ENCODE measurements around the gene FAXDC2.

The FAXDC2 gene, protein sequence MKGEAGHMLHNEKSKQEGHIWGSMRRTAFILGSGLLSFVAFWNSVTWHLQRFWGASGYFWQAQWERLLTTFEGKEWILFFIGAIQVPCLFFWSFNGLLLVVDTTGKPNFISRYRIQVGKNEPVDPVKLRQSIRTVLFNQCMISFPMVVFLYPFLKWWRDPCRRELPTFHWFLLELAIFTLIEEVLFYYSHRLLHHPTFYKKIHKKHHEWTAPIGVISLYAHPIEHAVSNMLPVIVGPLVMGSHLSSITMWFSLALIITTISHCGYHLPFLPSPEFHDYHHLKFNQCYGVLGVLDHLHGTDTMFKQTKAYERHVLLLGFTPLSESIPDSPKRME

DNA sequence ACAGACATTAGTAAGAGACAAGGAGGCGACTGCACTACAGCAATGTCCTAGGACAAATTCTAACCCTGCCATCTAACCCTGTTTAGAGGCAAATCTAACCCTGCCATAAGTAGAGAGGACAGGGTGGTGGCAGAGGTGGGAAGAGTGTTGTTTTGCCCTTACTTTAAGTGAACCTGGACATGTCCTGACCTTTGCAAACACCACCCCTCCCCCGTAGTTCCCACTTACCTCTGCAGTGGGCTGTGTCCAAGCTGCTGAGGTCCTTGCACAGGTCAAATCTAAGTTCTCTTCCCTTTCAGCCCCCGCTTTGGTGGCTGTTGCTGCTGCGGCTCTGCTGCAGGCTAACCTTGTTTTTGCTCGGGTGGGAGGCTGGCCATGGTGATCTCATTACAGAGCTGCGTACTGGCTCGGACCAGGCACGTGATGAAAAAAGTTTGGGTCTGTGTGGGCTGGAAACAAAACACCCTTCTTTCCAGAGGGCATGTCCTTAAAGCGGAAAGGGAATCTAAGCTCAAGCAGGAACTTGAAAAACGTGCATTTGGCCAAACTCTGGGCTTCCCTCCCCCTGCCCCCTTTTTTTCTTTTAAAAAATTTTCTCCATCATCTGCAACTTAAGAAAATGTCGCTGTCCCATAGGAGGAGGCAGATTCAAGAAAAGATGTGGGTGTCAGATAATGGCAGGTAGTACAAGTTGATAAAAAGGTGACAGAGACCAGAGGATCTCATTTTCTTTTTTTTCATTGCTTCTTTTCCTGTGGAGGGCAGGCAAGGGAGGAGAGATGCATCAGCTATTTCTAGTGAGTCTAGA, at the start of gene FAXDC2:
Gene FAXDC2 (minus strand): TSS at position 349 of the 808 bp plus-strand sequence. CDS start 12,425 bp downstream, outside the sequence.
- no peak for DNase-seq

DNA sequence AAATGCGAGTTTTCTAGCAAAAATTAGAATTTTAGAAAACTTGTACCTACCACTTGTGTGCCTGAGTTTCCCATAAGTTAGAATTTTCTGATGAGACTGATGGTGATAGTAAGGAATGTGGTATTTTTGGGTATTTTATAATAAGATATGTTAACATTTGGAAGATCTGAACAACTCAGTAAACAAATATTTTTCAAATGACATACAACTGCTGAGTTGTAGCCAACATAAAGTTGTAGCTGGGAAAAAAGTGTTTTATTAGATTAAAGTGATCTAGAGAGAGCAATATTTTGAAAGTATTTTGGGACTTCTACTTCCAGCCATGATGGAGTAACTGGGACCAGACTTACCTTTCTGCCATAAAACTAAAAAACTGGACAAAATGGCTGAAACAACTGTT, 49.7 kb upstream of the FAXDC2 start:
- DNase-seq: no peak

DNA sequence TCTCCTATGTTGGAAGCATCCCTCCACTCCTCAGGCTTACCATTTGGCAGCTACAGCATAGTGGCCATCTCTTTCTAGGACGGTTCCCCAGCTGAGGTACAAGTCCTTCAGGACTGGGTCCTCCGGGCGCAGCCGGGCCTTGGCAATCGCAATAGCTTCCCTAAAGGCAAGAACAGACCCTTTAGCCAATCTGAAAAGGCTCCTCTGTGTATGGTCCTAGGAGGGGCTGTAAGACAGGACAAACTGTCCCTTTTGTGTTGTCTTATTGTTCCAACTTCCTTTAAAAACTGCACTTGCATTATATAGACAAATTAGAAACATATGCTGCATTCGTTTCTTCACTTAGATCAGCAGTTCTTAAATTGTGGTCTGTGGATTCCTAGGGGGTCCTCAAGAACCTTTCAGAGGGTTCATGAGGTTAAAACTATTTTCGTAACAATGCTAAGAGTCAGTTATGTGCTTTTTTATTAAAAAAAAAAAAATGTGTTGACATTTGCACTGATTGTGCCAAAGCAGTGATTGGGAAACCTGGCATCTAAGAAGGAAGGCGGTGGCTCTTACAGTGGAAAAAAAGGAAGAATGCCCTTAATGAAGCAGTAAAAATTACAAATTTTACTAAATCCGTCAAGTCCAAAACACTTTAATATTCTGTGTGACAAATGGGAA, 48.9 kb upstream of the FAXDC2 start:
- DNase-seq: no peak

DNA sequence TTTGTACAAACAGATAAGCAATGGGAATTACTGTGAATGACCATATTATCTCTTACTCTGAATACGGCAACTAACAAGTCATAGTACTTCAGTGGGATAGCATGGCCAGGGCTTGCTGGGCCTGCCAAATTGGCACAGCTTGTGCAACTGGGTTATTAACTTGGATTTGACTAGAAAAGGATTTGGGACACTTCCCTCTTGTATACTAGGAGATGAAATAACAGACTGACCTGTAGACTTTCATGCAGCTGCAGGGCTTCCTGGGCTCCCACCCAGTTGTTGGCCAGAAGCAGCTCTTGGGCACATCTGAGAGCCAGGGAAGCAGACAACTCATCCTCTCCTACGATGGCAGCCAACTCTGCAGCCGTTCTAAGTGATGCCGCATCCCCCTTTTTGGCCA, 47.8 kb upstream of the FAXDC2 start:
- DNase-seq: no peak

DNA sequence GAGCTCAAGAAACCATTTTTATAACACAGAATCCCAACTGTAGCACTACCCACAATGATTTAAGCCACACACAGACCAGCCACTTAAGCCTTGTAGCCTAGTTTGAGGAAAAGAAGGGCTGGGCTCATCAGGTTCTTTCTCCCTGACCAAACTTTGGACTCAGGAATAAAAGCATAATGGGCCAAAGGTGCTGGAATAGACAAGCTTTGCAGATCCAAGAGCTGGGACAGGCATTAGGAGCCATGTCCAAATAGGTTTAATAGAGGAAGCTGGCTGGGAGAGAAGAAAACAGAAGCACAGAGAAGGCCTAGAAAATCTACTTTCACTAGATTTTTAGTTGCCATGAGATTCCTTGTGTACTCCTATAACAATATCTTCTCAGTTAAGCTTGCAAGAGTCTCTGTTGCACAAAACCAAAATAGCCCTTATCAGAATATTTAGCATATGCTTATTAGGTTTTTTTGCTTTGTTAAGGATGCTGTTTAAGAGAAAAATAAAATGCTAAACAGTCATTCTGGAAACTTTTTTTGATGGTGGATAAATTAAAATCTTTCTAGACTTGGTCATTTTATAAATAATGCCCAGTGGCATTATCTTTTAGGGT, 46.3 kb upstream of the FAXDC2 start:
- DNase-seq: no peak

DNA sequence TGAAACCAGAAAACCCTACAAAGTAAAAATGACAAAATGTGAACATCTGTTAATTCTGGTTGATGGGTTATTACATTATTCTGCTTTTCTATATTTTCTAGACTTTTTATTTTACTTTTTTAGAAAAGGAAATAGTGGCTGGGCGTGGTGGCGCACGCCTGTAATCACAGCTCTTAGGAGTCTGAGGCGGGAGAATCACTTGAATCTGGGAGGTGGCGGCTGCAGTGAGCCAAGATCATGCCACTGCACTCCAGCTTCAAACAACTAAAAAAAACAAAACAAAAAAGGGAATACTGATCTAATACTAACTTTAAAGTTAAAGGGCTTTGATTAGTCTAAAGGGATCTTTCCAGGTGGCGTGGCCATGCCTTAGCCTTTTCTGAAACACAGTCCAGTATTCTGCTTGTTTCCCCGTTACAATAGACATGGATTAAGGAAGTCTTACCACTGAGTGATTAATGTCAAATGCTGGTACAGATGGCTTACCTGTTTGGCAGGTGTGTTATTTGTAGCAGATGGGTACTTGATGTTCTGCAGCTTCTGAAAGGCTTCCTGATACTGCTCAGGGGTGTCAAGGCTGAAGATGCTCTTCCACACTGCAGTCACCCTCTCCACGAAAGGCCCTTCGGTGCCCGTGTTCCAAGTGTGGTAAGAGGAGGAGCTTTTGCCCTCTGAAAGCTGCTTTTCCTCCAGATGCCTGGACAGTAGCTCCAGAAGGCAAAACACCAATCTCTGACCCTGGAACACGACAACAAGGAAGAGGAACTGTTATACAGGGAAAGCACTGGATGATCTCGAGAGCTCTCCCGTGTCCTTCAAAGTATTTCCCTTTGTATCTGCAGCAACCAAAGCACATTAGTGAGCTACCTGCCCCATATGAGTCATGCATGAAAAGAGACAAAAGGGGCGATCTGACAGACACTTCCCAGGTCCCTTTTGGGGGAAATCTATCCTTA, 45.5 kb upstream of the FAXDC2 start:
- DNase-seq: no peak

DNA sequence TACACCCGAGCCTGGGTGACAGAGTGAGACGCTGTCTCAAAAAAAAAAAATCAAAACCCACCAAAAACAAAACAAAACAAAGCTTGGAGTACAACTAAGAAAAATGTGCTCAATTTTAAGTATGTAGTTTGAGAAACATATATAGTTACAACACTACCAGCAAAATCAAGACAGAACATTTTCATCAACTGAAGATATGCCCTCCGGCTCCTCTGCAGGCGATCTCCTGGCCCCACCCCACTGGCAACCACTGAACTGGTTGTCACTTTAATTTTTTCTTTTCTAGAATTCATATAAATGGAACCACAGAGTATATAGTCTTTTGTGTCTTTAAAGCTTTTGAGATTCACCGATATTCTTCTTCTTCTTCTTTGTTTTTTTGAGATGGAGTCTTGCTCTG, 43.0 kb upstream of the FAXDC2 start:
- DNase-seq: no peak

DNA sequence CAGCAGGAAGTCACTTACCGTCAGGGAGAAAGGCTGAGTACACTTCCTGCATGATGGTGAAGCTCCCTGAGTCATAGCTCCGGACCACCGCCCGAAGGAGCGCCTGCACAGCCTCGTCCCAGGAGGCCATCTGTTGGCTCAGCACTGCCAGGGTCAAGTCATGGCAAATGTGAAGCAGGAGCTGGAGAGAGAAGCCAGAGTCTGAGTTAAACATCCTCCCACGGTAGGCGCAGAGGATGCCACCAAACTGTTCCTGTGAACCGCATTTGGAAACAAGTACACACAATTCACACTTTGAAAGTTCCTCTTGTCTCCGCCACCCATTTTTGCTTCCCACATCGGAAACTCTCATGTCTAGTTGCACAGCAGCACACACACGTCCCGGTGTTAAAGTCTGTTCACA, 42.0 kb upstream of the FAXDC2 start:
- no peak for DNase-seq

DNA sequence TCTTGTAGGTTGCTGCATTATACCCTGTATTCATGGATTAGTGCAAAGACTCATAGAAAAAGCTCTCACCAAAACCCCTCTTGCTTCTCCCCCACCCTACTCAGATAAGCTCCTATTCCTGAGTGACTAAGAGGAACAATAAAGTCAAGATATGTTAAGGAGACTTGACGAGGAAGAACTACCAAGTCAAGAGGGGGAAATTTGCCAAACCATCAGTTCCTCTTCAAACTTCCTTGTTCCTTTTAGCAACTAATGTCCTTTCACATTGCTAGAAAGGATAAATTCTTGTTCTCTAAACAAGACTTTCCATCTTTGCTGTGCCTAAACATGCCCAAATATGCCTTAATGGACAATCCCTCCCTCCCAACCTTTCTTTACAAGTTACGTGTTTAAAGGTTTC, 35.0 kb upstream of the FAXDC2 start:
- DNase-seq: no peak

DNA sequence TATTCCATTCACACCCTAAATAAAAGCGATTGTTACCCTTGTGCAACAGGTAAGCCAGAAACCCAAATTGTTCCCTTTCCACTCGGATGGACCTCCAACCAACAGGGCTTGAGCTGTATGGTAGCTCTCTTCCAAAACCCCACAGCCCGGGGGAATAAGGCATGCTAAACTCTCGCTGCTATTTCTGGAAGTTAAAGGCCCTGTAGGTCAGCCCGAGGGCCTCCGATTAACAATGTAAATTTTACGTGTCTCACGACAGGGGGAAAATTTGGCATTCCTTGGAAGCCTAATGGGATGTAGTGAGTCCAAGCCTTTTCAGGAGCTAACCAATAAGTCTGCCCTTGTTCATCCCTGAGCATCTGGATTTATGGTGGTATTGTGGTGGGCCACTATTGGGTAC, 34.0 kb upstream of the FAXDC2 start:
- no peak for DNase-seq

DNA sequence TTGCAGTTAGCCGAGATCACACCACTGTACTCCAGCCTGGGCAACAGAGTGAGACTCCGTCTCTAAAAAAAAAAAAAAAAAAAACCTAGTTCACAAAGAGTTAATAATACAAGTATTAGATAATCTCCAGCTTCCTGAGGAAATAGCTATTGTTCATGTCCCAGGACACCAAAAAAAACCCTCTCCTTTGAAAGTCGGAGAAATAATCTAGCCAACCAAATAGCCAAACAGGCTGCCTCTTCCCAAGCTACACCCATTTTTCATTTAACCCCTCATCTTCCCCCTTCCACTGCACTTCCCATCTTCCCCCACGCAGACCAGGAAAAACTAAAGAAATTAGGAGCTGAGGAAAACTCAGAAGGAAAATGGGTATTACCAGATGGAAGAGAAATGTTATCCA, 31.6 kb upstream of the FAXDC2 start:
- DNase-seq: no peak

DNA sequence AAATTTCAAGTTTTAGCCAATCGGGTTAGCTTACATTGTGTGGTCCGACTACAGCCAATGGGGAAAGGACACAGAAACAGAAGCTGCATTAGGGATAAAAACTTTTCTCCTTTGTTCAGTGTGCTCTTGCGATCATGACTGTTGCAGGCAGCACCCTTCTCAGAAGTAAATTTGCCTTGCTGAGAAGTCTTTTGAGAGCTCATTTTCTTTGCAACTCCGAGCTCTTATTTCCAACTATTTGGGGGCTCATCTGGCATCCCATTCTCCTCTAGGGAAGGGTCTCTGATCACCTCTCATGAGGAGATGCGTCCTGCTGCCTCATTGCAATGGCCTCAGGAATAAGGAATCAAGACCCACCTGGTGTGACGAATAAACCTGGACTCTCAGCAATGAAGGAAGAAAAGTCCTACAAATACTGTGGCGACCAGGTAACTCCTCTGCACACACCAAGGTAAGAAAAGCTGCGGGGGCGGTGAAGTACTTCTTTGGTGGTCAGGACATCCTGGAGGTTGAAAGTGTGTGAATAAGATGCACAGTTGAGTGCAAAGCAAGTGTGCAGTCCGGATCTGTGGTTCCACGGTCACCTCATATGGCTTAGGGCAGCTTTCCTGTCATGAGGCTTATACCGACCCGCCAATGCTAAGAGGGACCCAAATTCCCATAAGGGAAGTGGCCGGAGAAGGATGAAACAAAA, 28.4 kb upstream of the FAXDC2 start:
- no peak for DNase-seq

DNA sequence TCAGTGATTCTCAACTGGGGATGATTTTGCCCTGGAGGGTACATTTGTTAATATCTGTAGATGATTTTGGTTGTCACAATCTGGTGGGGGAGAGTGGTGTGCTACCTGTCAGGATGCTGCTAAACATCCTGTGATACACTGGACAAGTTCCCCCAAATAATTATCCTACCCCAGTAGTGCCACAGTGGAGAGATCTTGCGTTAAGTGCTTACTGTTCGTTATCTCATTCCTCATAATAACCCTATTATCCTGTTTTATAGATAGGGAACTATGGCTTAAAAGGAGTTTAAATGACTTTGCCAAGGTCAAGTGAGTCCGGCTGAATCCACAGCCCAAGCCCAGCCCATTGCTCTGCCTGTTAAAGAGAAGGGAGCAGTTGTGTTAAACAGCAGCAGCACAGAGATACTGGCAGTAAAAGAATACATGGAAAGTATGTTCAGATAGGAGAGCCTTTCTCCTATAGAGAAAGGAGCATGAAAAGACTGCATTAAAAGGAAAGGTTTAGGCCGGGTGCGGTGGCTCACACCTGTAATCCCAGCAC, 23.5 kb upstream of the FAXDC2 start:
- DNase-seq: no peak

DNA sequence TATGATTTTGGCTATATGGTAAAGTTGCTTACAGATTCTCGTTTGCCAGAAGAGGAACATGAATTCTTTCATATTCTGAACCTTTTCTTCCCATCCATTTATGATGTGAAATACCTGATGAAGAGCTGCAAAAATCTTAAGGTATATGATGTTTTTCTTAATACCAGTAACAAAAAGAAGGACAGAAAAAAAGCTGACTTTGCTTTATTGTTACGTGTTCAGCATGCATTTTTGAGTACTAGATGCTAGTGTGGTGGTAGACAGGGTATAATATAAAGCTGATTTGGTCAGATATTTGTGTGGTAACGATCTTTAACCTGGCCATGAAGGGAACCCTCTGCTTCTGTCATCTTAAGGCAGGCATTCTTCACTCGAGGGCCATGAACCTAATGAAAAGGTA, 21.3 kb upstream of the FAXDC2 start:
- no peak for DNase-seq

DNA sequence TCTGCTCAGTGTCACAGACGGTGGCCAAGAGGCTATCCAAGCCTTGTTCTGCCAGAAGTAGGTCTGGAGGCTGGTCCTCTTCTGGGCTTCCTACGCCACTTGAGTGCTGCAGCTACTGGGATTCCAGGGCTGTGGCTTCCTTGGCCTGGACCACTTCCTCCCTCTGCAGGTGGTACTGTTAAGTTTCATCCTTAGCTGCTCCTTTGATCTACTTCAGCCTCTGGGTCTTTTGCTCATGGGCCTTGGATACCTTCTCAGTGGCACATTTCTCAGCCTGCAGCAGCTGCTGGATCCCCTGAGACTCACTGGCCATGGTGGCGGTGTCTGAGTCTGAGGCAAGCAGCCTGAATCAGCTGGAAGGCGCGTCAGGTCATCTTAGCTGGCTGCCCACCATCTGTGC, 18.3 kb upstream of the FAXDC2 start:
- DNase-seq: no peak

DNA sequence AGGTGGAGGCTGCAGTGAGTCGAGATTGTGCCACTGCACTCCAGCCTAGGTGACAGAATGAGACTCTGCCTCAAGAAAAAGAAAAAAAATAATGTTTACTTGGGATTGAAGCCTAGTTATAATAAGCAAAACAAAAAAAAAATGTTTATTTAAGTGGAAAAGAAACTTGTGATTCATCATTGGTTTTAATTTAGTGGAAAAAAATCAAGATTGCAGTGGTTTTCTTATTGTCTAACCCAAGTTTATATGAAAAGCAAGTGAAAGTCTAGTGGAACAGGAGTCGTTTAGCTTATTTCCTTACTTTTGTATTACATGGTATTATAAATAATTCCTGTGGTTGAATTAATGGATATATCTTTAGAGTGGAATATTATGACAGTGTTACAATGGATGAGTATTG, 16.4 kb upstream of the FAXDC2 start:
- no peak for DNase-seq

DNA sequence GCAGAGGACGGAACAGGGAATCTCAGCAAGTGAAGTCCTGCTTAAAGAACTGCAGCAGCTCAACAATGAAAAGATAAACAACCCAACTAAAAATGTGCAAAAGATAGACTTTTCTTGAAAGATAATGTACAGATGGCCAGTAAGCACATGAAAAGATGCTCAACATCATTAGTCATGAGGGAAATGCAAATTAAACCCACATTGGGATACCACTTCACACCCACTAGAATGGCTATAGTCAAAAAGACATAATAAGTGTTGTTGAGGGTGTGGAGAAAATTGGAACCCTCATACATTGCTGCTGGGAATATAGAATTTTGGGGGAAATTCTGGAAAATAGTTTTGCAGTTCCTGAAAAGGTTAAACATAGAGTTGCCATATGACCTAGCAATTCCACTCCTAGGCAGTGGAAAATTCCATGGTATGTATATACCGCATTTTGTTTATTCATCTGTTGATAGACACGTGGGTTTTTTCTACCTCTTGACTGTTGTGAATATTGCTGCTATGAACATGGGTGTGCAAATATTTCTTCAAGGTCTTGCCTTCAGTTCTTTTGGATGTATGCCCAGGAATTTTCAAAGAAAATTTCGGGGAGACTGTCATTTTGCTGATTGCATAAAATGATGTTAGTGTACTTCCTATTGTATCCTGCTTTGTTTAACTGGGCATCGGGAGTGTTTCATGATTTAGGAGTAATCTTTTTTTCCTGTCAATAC, 15.2 kb upstream of the FAXDC2 start:
- DNase-seq: no peak

DNA sequence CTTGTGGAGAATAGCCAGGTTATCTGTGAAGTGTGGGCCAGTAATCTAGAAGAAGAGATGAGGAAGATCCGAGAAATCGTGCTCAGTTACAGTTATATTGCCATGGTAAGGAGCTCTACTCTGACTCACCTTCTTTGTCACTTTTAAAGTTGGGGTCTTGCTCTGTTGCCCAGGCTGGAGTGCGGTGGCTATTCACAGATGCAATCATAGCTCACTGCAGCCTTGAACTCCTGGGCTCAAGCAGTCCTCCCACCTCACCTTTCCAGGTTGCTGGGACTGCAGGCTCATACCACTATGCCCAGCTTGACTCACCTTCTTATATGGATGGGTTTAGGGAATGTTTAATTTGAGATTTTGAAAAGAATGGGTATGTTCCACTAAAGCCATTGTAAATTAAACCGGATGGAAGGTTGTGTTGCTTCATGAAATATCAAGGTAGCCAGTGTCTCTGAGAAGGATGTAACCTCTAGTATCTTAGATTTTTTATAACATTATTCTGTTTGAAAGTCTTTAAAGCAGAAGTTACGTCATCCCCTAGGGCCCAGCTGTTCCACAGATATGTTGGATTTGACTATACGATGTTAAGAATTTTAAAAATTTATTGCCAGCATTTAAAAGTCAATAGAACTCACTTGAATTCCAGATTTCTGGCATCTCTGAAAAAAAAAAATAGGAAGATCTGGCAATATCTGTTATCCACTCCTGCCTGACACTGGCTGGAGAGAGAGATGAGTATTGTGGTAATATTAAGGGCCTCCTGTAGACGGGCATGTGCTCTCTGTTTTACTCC, 13.1 kb upstream of the FAXDC2 start:
- DNase-seq: no peak

DNA sequence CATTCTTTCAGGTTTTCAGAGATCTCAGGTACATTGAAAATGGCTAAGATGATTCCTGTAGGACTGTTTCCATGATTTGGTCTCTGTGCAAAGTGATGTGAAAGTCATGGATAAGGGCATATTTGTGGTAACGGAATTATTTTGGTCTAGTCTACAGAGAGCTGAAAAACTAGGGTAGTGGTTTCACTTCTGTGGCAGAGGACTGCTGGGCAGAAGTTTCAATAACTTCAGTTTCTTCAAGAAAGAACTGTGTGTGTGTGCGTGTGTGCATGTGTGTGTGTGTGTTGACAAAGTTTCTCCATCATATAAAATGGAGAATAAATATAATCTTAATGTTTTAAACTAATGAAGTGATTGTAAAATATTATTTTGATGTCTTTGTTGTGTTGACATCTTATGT, 12.4 kb upstream of the FAXDC2 start:
- DNase-seq: no peak

DNA sequence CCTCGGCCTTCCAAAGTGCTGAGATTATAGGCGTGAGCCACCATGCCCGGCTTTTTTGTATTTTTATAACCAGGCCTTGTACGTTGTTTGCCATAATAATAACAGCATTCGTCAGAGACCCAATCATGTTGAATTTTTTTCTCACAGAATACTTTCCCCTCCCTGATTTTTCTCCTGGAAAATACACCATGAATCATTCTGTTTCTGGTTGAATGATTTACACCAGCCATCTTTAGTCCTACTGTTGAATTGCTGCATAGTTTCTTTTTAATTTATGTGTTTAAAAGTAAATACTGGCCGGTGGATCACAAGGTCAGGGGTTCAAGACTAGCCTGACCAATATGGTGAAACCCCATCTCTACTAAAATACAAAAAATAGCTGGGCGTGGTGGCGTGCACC, 11.5 kb upstream of the FAXDC2 start:
- no peak for DNase-seq
